ENCODE measurements around the gene EMD.
"Not testable (repeated sequence)": the region's sequence is repeated elsewhere in the genome, so short reads cannot be mapped to it uniquely, and the experiment has no call there.

DNA sequence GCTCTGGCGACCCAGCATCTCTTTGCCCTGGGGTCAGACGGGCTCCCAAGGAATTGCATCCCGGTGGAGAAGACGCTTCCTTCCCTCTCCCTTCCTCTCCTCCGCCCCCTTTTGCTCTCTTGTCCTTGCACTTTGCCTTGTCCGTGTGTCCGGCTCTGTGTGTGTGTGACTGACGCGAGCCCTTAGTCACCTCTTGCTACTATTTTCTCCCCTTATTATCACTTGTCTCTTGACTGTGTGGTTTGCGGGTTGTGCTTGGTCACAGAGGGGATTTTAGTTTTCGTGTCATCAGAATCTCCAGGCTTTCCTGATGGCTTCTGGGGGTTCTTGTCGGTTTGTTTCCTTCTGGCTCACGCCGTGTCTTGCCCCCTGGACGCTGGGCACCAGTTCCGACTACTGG is 36.0 kb upstream of the EMD start:
- TF ChIP-seq, protein P1, sequence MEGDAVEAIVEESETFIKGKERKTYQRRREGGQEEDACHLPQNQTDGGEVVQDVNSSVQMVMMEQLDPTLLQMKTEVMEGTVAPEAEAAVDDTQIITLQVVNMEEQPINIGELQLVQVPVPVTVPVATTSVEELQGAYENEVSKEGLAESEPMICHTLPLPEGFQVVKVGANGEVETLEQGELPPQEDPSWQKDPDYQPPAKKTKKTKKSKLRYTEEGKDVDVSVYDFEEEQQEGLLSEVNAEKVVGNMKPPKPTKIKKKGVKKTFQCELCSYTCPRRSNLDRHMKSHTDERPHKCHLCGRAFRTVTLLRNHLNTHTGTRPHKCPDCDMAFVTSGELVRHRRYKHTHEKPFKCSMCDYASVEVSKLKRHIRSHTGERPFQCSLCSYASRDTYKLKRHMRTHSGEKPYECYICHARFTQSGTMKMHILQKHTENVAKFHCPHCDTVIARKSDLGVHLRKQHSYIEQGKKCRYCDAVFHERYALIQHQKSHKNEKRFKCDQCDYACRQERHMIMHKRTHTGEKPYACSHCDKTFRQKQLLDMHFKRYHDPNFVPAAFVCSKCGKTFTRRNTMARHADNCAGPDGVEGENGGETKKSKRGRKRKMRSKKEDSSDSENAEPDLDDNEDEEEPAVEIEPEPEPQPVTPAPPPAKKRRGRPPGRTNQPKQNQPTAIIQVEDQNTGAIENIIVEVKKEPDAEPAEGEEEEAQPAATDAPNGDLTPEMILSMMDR (IDR thresholded peaks at IDR 0.05), result not testable (repeated sequence)
- not testable (repeated sequence) for TF ChIP-seq POLR2A (IDR thresholded peaks at IDR 0.05)
